ENCODE measurements around the gene LARP4.

DNA sequence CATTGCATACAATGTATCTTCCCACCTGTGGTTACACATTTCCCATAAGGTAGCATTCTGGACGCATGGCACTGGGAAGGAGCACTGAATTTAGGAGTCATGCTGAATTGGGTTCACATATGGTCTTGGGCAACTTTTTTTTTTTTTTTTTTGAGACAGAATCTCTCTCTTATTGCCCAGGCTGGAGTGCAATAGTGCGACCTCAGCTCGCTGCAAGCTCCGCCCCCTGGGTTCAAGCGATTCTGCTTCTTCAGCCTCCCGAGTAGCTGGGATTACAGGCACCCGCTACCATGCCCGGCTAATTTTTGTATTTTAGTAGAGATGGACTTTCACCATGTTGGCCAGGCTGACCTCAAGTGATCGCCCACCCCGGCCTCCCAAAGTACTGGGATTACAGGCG, 117.4 kb downstream of the LARP4 start:
- TF ChIP-seq POLR2AphosphoS5 (IDR thresholded peaks at IDR 0.05) = no peak
- no peak for TF ChIP-seq POLR2A (IDR thresholded peaks at IDR 0.05)

Data from prostate gland (tissue), 1 donor.